GM12892 (cell line): ENCODE measurements around the gene DDX10.

Experiments
- DNase-seq: peaks from one replicate; pipeline ENCODE4 v3.0.0; 2011; ENCODE audit not compliant: insufficient read length
- FAIRE-seq: peaks from 2 replicates; lab custom pipeline; 2011; peaks lifted over from hg19 to GRCh38; lab: Jason Lieb, UNC
- POLR2A ChIP-seq: IDR thresholded peaks from 2 replicates; pipeline ENCODE4 v1.6.1; 2011; ENCODE audit warnings: low read depth, low read length, control low read depth
- POLR2AphosphoS5 ChIP-seq: IDR thresholded peaks from 2 replicates; pipeline ENCODE4 v1.6.1; 2011; ENCODE audit warnings: low read depth, low read length, control low read depth
- TAF1 ChIP-seq: IDR thresholded peaks from 2 replicates; pipeline ENCODE4 v1.6.1; 2011; ENCODE audit warnings: low read depth, mild to moderate bottlenecking, control low read depth, low read length, borderline replicate concordance

DDX10 gene

DNA sequence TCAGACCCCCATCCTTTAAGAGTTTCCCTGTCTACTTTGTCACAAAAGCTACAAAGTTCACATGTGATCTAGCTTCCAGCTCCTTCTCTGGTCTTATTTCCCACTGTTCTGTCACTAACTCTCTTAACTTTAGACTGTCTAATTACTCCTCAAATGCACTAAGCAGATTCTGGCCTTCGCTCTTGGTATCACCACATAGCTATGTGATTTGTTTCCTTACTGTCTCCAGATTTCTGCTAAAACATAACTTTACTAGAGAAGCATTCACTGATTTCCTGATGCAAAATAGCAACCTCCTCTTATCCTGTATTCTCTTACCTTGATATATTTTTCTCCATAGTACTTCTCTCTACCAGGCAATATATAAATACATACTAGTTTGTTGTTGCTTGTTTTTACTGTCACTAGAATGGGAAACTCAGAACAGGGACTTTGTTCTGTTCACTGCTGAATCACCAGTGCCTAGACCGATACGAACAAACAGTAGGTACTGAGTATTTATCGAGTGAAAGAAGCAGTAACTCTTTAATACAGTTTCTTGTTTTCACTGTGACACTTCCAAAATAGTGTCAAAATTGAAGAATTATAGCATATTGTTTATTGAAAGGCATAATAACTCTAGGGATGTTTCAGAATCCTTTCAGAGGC is 205.6 kb downstream of the DDX10 start:
- TF ChIP-seq POLR2A (no peak), TAF1 (no peak), POLR2AphosphoS5 (no peak)
- FAIRE-seq, result no peak
- DNase-seq, result no peak

DNA sequence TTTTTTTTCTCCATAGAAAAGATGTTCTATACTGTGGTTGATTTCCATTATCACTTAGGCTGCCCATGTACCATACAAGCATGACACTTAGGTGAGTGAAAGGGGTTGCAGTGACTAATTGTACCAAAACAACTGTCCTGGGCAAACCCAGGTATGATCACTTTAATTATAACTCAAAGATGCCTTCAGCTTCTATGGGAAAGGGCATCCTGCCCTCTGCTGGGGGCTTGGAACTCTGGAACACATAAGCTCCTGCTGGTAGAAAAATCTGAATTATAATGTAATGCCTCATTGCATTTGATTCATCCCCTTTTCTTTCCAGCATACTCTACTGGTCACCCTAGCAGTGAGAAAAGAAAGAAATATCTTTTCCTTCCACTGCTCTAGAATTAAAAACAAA is 206.3 kb downstream of the DDX10 start:
- DNase-seq, result no peak
- FAIRE-seq, result peak; percentile 46
- no peak for TF ChIP-seq TAF1
- no peak for TF ChIP-seq POLR2AphosphoS5
- no peak for TF ChIP-seq POLR2A

- FAIRE-seq (no peak), DNase-seq (no peak)
- TF ChIP-seq TAF1, result no peak
Measured at GRCh38 chr11:108871867-108872266, 207.0 kb downstream of the DDX10 start.

GRCh38 chr11:108872781-108873291 is 208.0 kb downstream of the DDX10 start:
- DNase-seq (no peak), FAIRE-seq (no peak)

GRCh38 chr11:108873310-108873709 is 208.4 kb downstream of the DDX10 start:
- DNase-seq (no peak), FAIRE-seq (no peak)
- TF ChIP-seq POLR2AphosphoS5 (no peak), POLR2A (no peak), TAF1 (no peak)

More at GRCh38 chr11:108872781-108873291, 208.0 kb downstream of the DDX10 start:
- TF ChIP-seq POLR2AphosphoS5 (no peak), POLR2A (no peak), TAF1 (no peak)

DNA sequence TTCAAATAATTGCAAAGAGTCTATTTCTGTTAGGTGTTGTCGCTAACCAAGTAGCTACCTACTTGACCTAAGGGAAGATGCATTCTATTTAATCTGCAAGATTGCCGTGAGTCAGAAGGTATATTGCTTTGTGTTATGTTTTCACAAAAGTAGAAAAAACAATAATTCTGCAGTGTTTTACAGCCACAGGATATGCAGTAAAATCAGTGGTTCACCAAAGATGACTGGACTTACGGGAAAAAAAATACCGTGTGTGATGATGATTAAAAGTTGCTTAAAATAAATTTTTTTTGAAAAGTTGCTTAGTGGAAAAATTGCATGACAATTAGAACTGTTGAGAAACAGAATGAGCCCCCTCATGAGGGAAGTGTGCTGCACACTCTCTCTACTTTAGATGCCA is 209.1 kb downstream of the DDX10 start:
- TF ChIP-seq POLR2A, result no peak
- no peak for TF ChIP-seq POLR2AphosphoS5
- TF ChIP-seq TAF1, result no peak
- DNase-seq (no peak), FAIRE-seq (peak; percentile 9)

DNA sequence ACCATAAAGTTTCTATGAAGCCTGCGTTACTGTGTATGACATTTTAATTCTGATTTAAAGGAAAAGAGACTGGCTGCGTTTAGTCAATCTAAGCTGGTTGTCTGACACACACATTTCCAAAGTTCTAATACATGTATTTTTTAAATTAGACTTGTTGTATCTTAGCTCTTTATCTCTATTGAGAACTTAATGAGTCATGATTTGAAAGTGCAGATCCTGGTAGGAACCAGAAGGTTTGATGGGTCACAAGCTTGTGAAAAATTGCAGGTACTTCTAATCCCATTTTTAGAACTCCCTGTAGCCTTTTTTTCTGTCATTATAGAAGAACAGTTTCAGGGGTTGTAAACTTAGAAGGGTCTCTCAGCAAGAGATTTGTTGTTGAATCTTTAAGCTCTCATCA is 210.3 kb downstream of the DDX10 start:
- DNase-seq (no peak), FAIRE-seq (no peak)
- no peak for TF ChIP-seq POLR2A
- TF ChIP-seq POLR2AphosphoS5, result no peak
- no peak for TF ChIP-seq TAF1

- FAIRE-seq, result no peak
- TF ChIP-seq POLR2A (no peak), POLR2AphosphoS5 (no peak), TAF1 (no peak)
- DNase-seq, result no peak
Measured at GRCh38 chr11:108877178-108877577, 212.3 kb downstream of the DDX10 start.

GRCh38 chr11:108880510-108880909 is 215.6 kb downstream of the DDX10 start:
- no peak for FAIRE-seq
- DNase-seq, result no peak
- TF ChIP-seq TAF1 (no peak), POLR2AphosphoS5 (no peak), POLR2A (no peak)

GRCh38 chr11:108881131-108881530 is 216.3 kb downstream of the DDX10 start:
- FAIRE-seq (no peak), DNase-seq (no peak)
- TF ChIP-seq TAF1 (no peak), POLR2AphosphoS5 (no peak), POLR2A (no peak)

GRCh38 chr11:108882211-108882831 is 217.5 kb downstream of the DDX10 start:
- DNase-seq (no peak), FAIRE-seq (peak; percentile 73)
- no peak for TF ChIP-seq TAF1
- TF ChIP-seq POLR2AphosphoS5, result no peak
- TF ChIP-seq POLR2A, result no peak
